NB4 (cell line): ENCODE data around the gene PCSK5.

ENCODE experiments used
- POLR2A ChIP-seq: IDR thresholded peaks from 2 replicates; pipeline ENCODE4 v1.6.1; 2011; ENCODE audit warnings: mild to moderate bottlenecking; ENCODE audit not compliant: insufficient read length; ENCODE audit errors: extremely low read depth
- TF ChIP-seq, protein P1 (sequence below): IDR thresholded peaks from one replicate; pipeline ENCODE4 v1.5.1; 2012; ENCODE audit warnings: low read depth, low read length

DNA sequence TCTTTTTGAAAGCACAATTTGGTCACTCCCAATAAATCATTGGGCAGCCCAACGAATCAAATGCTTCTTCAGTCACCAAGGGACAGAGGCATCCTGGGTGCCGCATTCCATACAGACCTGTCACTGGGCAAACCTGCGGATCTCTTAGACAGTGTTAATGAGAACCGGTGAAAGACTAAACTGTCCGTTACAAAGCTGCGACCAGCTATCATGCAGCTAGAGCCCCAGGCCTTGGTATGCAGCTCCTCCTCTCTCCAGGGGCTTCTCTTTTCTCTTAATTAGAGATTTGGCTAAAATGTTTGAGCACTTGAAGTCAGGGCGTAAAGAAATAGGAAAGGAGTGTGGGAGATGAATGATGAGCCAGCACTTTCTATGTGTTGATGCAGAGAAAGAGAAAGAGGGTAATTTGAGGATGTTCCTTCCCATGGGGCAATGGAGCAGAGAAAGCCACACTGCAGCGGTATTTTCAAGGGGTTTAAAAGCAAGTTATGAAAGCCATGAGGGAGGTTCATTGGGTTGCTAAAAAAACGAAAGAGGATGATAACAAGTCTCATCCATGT is 328.5 kb downstream of the PCSK5 start:
- TF ChIP-seq, protein P1, sequence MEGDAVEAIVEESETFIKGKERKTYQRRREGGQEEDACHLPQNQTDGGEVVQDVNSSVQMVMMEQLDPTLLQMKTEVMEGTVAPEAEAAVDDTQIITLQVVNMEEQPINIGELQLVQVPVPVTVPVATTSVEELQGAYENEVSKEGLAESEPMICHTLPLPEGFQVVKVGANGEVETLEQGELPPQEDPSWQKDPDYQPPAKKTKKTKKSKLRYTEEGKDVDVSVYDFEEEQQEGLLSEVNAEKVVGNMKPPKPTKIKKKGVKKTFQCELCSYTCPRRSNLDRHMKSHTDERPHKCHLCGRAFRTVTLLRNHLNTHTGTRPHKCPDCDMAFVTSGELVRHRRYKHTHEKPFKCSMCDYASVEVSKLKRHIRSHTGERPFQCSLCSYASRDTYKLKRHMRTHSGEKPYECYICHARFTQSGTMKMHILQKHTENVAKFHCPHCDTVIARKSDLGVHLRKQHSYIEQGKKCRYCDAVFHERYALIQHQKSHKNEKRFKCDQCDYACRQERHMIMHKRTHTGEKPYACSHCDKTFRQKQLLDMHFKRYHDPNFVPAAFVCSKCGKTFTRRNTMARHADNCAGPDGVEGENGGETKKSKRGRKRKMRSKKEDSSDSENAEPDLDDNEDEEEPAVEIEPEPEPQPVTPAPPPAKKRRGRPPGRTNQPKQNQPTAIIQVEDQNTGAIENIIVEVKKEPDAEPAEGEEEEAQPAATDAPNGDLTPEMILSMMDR: no peak
- no peak for TF ChIP-seq POLR2A
